WERI-Rb-1 (cell line): ENCODE measurements around the gene KRTAP1-5.
"Not testable (repeated sequence)": the region's sequence is repeated elsewhere in the genome, so short reads cannot be mapped to it uniquely, and the experiment has no call there.

ENCODE experiments used
- DNase-seq: peaks from one replicate; pipeline ENCODE4 v3.0.0-alpha.2; 2020
- H3K27ac ChIP-seq: fragments of 250-450 bp; sonication (Bioruptor Pico); 2 replicates; pipeline ENCODE4 v1.5.1; 2020; ENCODE audit warnings: mild to moderate bottlenecking, moderate library complexity
- H3K27me3 ChIP-seq: fragments of 250-450 bp; sonication (Bioruptor Pico); 2 replicates; pipeline ENCODE4 v1.5.1; 2021; ENCODE audit warnings: mild to moderate bottlenecking, low read depth, moderate library complexity; ENCODE audit not compliant: insufficient read depth, severe bottlenecking
- H3K36me3 ChIP-seq: fragments of 250-450 bp; sonication (Bioruptor Pico); 2 replicates; pipeline ENCODE4 v1.5.1; 2020; ENCODE audit warnings: mild to moderate bottlenecking, moderate library complexity
- H3K4me3 ChIP-seq: 2 replicates; pipeline ENCODE4 v1.5.1; 2011; ENCODE audit warnings: low read depth, mild to moderate bottlenecking, control low read depth, low read length
- H3K9me3 ChIP-seq: fragments of 250-450 bp; sonication (Bioruptor Pico); 2 replicates; pipeline ENCODE4 v1.5.1; 2021; ENCODE audit warnings: mild to moderate bottlenecking, moderate library complexity; ENCODE audit not compliant: severe bottlenecking
- CTCF ChIP-seq: IDR thresholded peaks from 2 replicates; pipeline ENCODE4 v1.5.1; 2011; ENCODE audit warnings: low read depth, mild to moderate bottlenecking, control low read depth, inconsistent platforms, low read length

Gene KRTAP1-5

DNA sequence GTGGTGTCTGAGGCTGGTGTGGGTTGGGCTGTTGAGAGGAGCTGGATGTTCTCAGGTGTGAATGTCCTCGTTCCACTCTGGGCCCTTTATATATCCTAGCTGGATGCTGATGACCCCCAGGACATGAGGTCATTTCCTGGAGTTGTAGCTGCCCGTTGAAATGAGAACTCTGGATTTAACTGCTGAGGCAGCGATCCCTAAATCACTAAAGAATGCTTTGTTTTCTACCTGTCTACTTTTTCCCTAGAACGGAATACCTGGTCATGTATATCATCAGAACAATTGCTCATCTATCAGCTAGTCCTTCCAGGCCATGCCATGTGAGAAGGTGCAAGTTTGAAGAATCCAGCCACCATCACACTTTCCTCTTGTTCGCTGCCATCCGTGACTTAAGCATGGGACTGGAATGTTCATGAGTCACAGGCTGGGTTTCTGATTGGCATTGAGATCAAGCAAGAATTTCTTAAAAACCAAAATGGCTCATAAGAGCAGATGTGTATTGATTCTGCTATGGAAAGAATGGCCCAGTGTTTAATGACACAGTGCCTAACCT, 33.1 kb upstream of the KRTAP1-5 start, which contains the start of gene KRTAP2-3:
TSS of gene KRTAP2-3 (minus strand) at position 63 of the 553 bp plus-strand sequence. CDS start 64 bp downstream, outside the sequence.
- DNase-seq, result no peak
- Histone ChIP-seq H3K36me3 (no peaks in the 10 kb centered on the region), H3K27ac (no peak within 1 kb of the TSS), H3K9me3 (peaks cover 5% of the 10 kb centered on the region), H3K4me3 (no peak within 1 kb of the TSS), H3K27me3 (no peaks in the 10 kb centered on the region)
- no peak for TF ChIP-seq CTCF

DNA sequence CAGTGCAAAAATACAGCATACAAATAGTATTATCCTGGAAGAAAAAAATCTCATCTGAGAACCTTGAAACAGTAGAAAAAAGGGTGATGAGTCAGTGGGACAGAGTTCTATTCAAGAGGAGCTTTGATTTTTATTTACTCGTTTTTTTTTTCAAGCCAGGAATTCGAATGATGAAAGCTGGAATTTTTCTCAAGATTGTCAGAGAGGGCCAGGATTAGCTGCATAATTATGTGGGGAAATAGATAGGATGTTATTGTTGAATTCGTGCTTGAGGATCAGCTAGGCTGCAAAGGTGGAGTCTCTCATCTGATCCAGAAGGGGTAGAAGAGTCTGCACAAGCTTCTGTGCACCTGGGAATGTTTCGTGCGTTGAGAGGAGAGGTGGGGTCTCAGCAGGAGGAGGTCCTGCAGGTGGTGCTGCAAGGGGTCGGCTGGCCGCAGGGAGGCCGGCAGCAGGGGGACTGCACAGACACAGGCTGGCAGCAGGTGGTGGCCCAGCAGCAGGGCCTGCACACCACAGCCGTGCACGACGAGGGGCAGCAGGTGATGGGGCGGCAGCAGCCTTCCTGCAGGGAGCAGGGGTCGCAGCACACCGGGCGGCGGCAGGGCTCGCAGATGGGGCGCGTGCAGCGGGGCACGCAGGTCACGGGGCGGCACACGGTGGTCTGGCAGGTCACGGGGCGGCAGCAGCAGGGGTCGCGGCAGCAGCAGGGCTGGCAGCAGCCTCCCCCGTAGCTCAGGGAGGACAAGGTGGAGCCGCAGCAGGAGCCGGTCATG, 32.5 kb upstream of the KRTAP1-5 start:
- not testable (repeated sequence) for H3K36me3 ChIP-seq, H3K27me3 ChIP-seq, H3K4me3 ChIP-seq, H3K27ac ChIP-seq, H3K9me3 ChIP-seq, DNase-seq

DNA sequence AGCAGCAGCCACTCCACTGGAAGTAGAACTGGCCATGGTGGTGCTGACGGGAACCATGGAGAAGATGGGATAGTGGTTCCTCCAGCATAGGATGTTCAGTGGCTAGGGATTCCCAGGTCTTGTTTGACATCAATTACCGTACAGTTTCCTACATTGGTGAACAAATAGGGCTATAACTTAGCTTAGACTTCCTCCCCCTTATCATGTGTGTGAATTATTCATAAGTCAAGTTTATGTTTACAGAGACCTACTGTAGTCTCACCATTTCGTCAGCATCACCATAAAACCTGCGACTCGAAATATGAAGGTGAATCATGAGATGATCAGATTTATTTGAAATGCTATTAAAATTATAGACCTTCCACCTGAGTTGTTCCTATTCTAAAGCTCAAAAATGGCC, 31.7 kb upstream of the KRTAP1-5 start:
- TF ChIP-seq CTCF, result no peak
- no peak for DNase-seq
- H3K4me3 ChIP-seq, result no peak overlapping the region
- no peak overlapping the region for H3K27ac ChIP-seq
- no peaks in the 10 kb centered on the region for H3K27me3 ChIP-seq
- peaks cover 5% of the 10 kb centered on the region for H3K9me3 ChIP-seq
- no peaks in the 10 kb centered on the region for H3K36me3 ChIP-seq

DNA sequence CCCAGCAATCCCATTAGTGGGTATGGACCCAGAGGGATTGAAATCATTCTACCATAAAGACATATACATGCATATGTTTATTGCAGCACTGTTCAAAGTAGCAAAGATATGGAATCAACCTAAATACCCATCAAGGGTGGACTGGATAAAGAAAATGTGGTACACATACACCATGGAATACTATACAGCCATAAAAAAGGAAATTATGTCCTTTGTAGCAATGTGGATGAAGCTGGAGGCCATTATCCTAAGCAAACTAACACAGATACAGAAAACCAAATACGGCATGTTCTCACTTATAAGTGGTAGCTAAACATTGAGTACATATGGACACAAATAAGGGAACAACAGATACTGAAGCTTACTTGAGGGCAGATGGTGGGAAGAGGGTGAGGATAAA, 30.5 kb upstream of the KRTAP1-5 start:
- Histone ChIP-seq H3K27me3 (no peaks in the 10 kb centered on the region), H3K9me3 (peaks cover 5% of the 10 kb centered on the region), H3K4me3 (no peak overlapping the region), H3K36me3 (no peaks in the 10 kb centered on the region), H3K27ac (no peak overlapping the region)
- no peak for DNase-seq
- TF ChIP-seq CTCF, result no peak

DNA sequence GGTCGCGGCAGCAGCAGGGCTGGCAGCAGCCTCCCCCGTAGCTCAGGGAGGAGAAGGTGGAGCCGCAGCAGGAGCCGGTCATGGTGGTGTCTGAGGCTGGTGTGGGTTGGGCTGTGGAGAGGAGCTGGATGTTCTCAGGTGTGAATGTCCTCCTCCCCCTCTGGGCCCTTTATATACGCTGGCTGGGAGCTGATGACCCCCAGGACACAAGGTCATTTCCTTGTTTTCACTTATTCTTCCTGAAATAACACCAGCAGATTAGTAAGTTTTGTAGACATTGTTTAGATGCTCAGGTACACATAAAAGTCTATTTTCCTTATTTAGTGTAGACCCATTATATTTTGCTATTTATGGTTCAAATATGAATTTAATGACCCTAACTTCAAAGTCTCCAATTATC, 28.1 kb upstream of the KRTAP1-5 start, which contains the start of gene KRTAP2-2:
TSS of gene KRTAP2-2 (minus strand) at position 101 of the 400 bp plus-strand sequence. CDS start at position 82, 19 bp downstream.
- not testable (repeated sequence) for H3K9me3 ChIP-seq, H3K36me3 ChIP-seq, H3K27me3 ChIP-seq, H3K4me3 ChIP-seq, DNase-seq, H3K27ac ChIP-seq

GRCh38 chr17:41054556-41054955, 27.5 kb upstream of the KRTAP1-5 start:
- not testable (repeated sequence) for H3K4me3 ChIP-seq, H3K27ac ChIP-seq, H3K27me3 ChIP-seq, DNase-seq, H3K36me3 ChIP-seq, H3K9me3 ChIP-seq

DNA sequence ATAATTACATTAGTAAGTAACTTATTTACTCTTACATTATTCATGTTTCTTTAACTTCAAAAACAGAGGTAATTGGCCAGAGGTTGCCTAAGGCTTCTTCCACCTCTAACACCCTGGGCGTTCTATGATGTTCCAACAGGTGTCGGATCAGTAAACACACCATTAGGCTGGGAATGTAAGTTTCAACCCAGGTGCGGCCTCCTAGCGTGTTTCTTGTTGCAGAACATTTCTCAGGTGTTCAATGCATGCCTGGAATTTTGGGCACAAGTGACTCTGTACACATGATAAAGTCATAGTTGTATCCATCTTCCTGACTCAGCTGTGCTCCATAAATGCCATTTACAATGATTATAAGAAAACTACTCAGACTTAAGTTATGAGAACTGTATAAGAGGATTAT, 27.0 kb upstream of the KRTAP1-5 start:
- no peak overlapping the region for H3K27ac ChIP-seq
- peaks cover 5% of the 10 kb centered on the region for H3K9me3 ChIP-seq
- no peaks in the 10 kb centered on the region for H3K27me3 ChIP-seq
- TF ChIP-seq CTCF, result no peak
- no peaks in the 10 kb centered on the region for H3K36me3 ChIP-seq
- H3K4me3 ChIP-seq, result no peak overlapping the region
- DNase-seq, result no peak
